ENCODE data around the gene SLC22A23. TPM values are rescaled to one million over a fixed set of nuclear protein-coding genes. Genes with fewer than 3 reads are reported as not detected.

The SLC22A23 gene
- total RNA-seq, 6 donors from 2014 or later: 18.2 to 73.1 (median 28.3) TPM

GRCh38 chr6:3327403-3327802, 129.4 kb downstream of the SLC22A23 start:
- Histone ChIP-seq H3K27ac (no peak overlapping the region), H3K4me3 (no peak overlapping the region), H3K36me3 (no peaks in the 10 kb centered on the region), H3K9me3 (no peaks in the 10 kb centered on the region), H3K27me3 (no peaks in the 10 kb centered on the region), H3K4me1 (peaks cover 13 to 21% (median 15%) of the 10 kb centered on the region in 4 donors)
- DNase-seq (no peak), ATAC-seq (ENCODE audit: low FRiP score in 2 of 2) (no peak)
- WGBS, 2 donors: 90 to 91% methylated on average over 3 of the region's 3 CpGs
- no peak for TF ChIP-seq POLR2AphosphoS5 (IDR thresholded peaks at IDR 0.05)
- no peak for TF ChIP-seq POLR2A (IDR thresholded peaks at IDR 0.05)
- no peak for TF ChIP-seq EP300 (IDR thresholded peaks at IDR 0.05)
- TF ChIP-seq, protein P1, sequence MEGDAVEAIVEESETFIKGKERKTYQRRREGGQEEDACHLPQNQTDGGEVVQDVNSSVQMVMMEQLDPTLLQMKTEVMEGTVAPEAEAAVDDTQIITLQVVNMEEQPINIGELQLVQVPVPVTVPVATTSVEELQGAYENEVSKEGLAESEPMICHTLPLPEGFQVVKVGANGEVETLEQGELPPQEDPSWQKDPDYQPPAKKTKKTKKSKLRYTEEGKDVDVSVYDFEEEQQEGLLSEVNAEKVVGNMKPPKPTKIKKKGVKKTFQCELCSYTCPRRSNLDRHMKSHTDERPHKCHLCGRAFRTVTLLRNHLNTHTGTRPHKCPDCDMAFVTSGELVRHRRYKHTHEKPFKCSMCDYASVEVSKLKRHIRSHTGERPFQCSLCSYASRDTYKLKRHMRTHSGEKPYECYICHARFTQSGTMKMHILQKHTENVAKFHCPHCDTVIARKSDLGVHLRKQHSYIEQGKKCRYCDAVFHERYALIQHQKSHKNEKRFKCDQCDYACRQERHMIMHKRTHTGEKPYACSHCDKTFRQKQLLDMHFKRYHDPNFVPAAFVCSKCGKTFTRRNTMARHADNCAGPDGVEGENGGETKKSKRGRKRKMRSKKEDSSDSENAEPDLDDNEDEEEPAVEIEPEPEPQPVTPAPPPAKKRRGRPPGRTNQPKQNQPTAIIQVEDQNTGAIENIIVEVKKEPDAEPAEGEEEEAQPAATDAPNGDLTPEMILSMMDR (IDR thresholded peaks at IDR 0.05): no peak

DNA sequence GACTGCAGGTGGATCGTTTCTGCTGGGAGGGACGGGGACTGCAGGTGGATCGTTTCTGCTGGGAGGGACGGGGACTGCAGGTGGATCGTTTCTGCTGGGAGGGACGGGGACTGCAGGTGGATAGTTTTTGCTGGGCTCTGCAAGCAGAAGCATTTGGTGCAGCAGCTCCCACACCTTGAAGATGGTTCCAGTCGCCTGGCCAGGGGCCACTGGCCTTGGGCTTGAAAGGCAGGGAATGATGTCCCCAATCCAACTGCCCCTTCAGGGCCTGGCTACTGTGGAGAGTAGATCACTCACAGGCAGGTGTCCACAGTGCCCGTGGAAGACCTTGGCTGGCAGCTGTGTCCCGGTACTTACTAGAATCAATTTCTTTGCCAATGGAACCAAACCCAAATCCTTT, 129.9 kb downstream of the SLC22A23 start:
- H3K4me1 ChIP-seq: peaks cover 13 to 21% (median 15%) of the 10 kb centered on the region in 4 donors
- H3K9me3 ChIP-seq: no peaks in the 10 kb centered on the region
- H3K27ac ChIP-seq: no peak overlapping the region
- TF ChIP-seq, protein P1 (IDR thresholded peaks at IDR 0.05): no peak
- no peak overlapping the region for H3K4me3 ChIP-seq
- ATAC-seq (ENCODE audit: low FRiP score in 2 of 2) (no peak), DNase-seq (no peak)
- WGBS, 2 donors: 82 to 86% methylated on average over 8 to 9 of the region's 9 CpGs
- H3K27me3 ChIP-seq: no peaks in the 10 kb centered on the region
- no peaks in the 10 kb centered on the region for H3K36me3 ChIP-seq

DNA sequence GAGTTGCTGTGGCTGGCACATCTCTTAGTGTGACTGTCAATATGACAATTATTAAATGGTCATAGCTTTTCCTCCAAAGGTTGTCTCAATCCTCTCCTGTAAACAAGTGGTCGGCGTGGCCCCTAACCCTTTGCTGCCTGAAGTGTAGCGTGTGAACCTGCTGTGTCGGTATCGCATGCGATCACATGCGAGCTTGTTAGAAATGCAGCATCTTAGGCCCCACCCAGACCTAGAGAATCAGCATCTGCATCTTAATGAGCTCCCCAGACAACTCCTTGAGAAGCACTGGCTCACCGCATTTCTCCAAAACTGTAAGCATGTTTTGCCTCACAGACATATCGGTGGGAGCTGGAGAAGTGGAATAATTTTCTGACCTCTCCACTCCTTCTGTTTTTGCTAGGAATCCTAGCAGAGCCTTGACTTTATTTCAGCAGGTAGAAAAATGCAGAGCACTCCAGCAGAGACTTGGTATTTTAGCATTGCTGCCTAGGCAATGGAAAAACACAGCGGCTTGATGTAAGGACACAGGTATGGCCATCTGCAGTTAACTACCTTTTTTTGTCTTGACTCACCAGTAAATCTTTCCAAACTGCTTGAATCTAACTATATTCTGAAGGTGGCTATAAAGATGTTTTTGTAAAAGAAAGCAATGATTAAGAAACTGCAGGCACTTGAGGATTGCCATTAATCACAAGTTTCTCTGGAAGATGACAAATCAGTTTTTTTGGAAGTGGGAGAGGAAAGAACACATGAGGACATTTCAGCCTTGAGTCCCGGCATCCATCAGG, 130.5 kb downstream of the SLC22A23 start:
- peaks cover 13 to 21% (median 15%) of the 10 kb centered on the region in 4 donors for H3K4me1 ChIP-seq
- H3K9me3 ChIP-seq: no peaks in the 10 kb centered on the region
- H3K27ac ChIP-seq: peak overlapping the region in 2 of 4 donors; percentile 79 to 85
- no peak for ATAC-seq (ENCODE audit: low FRiP score in 2 of 2)
- TF ChIP-seq POLR2A (IDR thresholded peaks at IDR 0.05) (no peak), POLR2AphosphoS5 (IDR thresholded peaks at IDR 0.05) (no peak), EP300 (IDR thresholded peaks at IDR 0.05) (no peak)
- TF ChIP-seq, protein P1 (IDR thresholded peaks at IDR 0.05): no peak
- H3K36me3 ChIP-seq: no peaks in the 10 kb centered on the region
- H3K27me3 ChIP-seq: no peaks in the 10 kb centered on the region
- 95 to 97% methylated on average over 11 of the region's 11 CpGs for WGBS, 2 donors
- no peak for DNase-seq
- no peak overlapping the region for H3K4me3 ChIP-seq

- TF ChIP-seq EP300 (IDR thresholded peaks at IDR 0.05) (no peak), POLR2AphosphoS5 (IDR thresholded peaks at IDR 0.05) (no peak)
- TF ChIP-seq, protein P1 (IDR thresholded peaks at IDR 0.05): no peak
- no peak for DNase-seq
- peak overlapping the region; percentile 66 to 85 (median 78) for H3K27ac ChIP-seq
Measured at GRCh38 chr6:3325210-3325609, 131.6 kb downstream of the SLC22A23 start.

More at GRCh38 chr6:3325210-3325609, 131.6 kb downstream of the SLC22A23 start:
- ATAC-seq (ENCODE audit: low FRiP score in 2 of 2): peak in 1 of 2 donors; percentile 26
- Histone ChIP-seq H3K4me1 (peaks cover 13 to 21% (median 15%) of the 10 kb centered on the region in 4 donors), H3K4me3 (no peak overlapping the region), H3K9me3 (no peaks in the 10 kb centered on the region), H3K36me3 (no peaks in the 10 kb centered on the region), H3K27me3 (no peaks in the 10 kb centered on the region)
